Measurements from ENCODE around the gene DRICH1.

DNA sequence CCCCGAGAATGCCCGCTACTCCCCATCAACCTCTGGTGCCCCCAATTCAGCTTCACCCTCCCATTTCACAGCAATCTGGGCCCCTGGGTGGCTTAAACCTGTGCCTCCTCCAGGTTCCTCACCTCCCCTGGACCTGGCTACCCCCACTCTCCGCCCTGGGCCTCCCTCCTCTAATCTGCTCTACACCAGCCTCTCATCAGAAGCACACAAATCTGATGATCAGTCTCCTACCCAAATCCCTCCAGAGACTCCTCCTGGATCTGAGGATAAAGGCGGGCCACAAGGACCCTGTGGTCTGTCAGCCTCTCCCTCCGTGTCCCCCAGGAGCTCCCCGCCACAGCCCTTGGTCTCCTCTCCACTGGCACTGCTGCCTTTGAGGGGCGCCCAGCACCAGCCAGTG, 28.9 kb downstream of the DRICH1 start:
- no peak for TF ChIP-seq ZNF232 (CRISPR knock-in tag; IDR thresholded peaks at IDR 0.05)
- TF ChIP-seq, protein P1, sequence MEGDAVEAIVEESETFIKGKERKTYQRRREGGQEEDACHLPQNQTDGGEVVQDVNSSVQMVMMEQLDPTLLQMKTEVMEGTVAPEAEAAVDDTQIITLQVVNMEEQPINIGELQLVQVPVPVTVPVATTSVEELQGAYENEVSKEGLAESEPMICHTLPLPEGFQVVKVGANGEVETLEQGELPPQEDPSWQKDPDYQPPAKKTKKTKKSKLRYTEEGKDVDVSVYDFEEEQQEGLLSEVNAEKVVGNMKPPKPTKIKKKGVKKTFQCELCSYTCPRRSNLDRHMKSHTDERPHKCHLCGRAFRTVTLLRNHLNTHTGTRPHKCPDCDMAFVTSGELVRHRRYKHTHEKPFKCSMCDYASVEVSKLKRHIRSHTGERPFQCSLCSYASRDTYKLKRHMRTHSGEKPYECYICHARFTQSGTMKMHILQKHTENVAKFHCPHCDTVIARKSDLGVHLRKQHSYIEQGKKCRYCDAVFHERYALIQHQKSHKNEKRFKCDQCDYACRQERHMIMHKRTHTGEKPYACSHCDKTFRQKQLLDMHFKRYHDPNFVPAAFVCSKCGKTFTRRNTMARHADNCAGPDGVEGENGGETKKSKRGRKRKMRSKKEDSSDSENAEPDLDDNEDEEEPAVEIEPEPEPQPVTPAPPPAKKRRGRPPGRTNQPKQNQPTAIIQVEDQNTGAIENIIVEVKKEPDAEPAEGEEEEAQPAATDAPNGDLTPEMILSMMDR (IDR thresholded peaks at IDR 0.05), result no peak
- no peak for TF ChIP-seq ZNF423 (CRISPR knock-in tag; IDR thresholded peaks at IDR 0.05)
- TF ChIP-seq, protein P2, sequence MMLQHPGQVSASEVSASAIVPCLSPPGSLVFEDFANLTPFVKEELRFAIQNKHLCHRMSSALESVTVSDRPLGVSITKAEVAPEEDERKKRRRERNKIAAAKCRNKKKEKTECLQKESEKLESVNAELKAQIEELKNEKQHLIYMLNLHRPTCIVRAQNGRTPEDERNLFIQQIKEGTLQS (CRISPR knock-in tag; conservative IDR thresholded peaks at IDR 0.05), result no peak
- TF ChIP-seq, protein P3, sequence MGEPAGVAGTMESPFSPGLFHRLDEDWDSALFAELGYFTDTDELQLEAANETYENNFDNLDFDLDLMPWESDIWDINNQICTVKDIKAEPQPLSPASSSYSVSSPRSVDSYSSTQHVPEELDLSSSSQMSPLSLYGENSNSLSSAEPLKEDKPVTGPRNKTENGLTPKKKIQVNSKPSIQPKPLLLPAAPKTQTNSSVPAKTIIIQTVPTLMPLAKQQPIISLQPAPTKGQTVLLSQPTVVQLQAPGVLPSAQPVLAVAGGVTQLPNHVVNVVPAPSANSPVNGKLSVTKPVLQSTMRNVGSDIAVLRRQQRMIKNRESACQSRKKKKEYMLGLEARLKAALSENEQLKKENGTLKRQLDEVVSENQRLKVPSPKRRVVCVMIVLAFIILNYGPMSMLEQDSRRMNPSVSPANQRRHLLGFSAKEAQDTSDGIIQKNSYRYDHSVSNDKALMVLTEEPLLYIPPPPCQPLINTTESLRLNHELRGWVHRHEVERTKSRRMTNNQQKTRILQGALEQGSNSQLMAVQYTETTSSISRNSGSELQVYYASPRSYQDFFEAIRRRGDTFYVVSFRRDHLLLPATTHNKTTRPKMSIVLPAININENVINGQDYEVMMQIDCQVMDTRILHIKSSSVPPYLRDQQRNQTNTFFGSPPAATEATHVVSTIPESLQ (CRISPR knock-in tag; IDR thresholded peaks at IDR 0.05), result no peak
- TF ChIP-seq, protein P4, sequence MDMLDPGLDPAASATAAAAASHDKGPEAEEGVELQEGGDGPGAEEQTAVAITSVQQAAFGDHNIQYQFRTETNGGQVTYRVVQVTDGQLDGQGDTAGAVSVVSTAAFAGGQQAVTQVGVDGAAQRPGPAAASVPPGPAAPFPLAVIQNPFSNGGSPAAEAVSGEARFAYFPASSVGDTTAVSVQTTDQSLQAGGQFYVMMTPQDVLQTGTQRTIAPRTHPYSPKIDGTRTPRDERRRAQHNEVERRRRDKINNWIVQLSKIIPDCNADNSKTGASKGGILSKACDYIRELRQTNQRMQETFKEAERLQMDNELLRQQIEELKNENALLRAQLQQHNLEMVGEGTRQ (CRISPR knock-in tag; IDR thresholded peaks at IDR 0.05), result no peak
